Kidney epithelial cell (primary cell): ENCODE results near the gene GPR152. TPM values are rescaled to one million over a fixed set of nuclear protein-coding genes. Genes with fewer than 3 reads are reported as not detected.
"Not testable (repeated sequence)": the region's sequence is repeated elsewhere in the genome, so short reads cannot be mapped to it uniquely, and the experiment has no call there.

Source experiments
- DNase-seq: peaks from one replicate; pipeline ENCODE4 v3.0.0-alpha.2; 2010; ENCODE audit warnings: low read depth
- H3K27me3 ChIP-seq: 2 replicates; pipeline ENCODE4 v1.6.0; 2011; ENCODE audit warnings: low read length; ENCODE audit not compliant: control insufficient read depth, insufficient read depth
- H3K36me3 ChIP-seq: 2 replicates; pipeline ENCODE4 v1.5.1; 2011; ENCODE audit warnings: low read length; ENCODE audit not compliant: control insufficient read depth, insufficient read depth
- H3K4me3 ChIP-seq: 2 replicates; pipeline ENCODE4 v1.5.1; 2011; ENCODE audit warnings: low read depth, mild to moderate bottlenecking, control low read depth, low read length
- CTCF ChIP-seq: IDR thresholded peaks from 2 replicates; pipeline ENCODE4 v1.5.1; 2011; ENCODE audit warnings: mild to moderate bottlenecking, moderate library complexity, low read length, control low read depth, inconsistent platforms; ENCODE audit not compliant: insufficient read depth, poor library complexity, severe bottlenecking
- total RNA-seq: library from RNA; depleted of rRNA; stranded (reverse); fragments of >200 nt; gene quantifications from 2 replicates; pipeline ENCODE4 v1.2.3, GENCODE V29; 2015

The GPR152 gene
- total RNA-seq, 1 donor from 2014 or later = not detected

GRCh38 chr11:67466962-67467771 is 14.6 kb upstream of the GPR152 start:
- no peak for DNase-seq
- Histone ChIP-seq H3K36me3 (peaks cover 2% of the 10 kb centered on the region), H3K4me3 (no peak overlapping the region), H3K27me3 (no peaks in the 10 kb centered on the region)
- TF ChIP-seq CTCF = no peak

GRCh38 chr11:67466367-67466766 is 13.8 kb upstream of the GPR152 start:
- no peak for DNase-seq
- no peaks in the 10 kb centered on the region for H3K27me3 ChIP-seq
- peaks cover 2% of the 10 kb centered on the region for H3K36me3 ChIP-seq
- TF ChIP-seq CTCF = no peak
- no peak overlapping the region for H3K4me3 ChIP-seq

- H3K4me3 ChIP-seq = peak overlapping the region; percentile 90
- not testable (repeated sequence) for H3K27me3 ChIP-seq, H3K36me3 ChIP-seq, DNase-seq
Observed at GRCh38 chr11:67465530-67465929, 13.0 kb upstream of the GPR152 start.

GRCh38 chr11:67465189-67465510 is 12.6 kb upstream of the GPR152 start:
- H3K36me3 ChIP-seq = peaks cover 2% of the 10 kb centered on the region
- no peak for TF ChIP-seq CTCF
- no peak for DNase-seq

GRCh38 chr11:67464411-67465188 is 12.1 kb upstream of the GPR152 start:
- Histone ChIP-seq H3K4me3 (peak overlapping the region; percentile 90), H3K27me3 (no peaks in the 10 kb centered on the region), H3K36me3 (peaks cover 2% of the 10 kb centered on the region)
- DNase-seq = peak; percentile 35
- no peak for TF ChIP-seq CTCF

More at GRCh38 chr11:67465189-67465510, 12.6 kb upstream of the GPR152 start:
- H3K27me3 ChIP-seq = no peaks in the 10 kb centered on the region
- peak overlapping the region; percentile 90 for H3K4me3 ChIP-seq

- H3K27me3 ChIP-seq = no peaks in the 10 kb centered on the region
- DNase-seq = peak; percentile 29
- no peak overlapping the region for H3K4me3 ChIP-seq
- no peak for TF ChIP-seq CTCF
- peaks cover 2% of the 10 kb centered on the region for H3K36me3 ChIP-seq
Observed at GRCh38 chr11:67463680-67464410, 11.3 kb upstream of the GPR152 start.
